CD4-positive, alpha-beta T cell treated with Interleukin-12 subunit alpha and Interleukin-12 subunit beta, for 1 hour (primary cell): ENCODE measurements around the gene USP6NL.

ENCODE experiments used
- DNase-seq: peaks from one replicate; pipeline ENCODE4 v3.0.0-alpha.2; 2020

USP6NL gene

DNA sequence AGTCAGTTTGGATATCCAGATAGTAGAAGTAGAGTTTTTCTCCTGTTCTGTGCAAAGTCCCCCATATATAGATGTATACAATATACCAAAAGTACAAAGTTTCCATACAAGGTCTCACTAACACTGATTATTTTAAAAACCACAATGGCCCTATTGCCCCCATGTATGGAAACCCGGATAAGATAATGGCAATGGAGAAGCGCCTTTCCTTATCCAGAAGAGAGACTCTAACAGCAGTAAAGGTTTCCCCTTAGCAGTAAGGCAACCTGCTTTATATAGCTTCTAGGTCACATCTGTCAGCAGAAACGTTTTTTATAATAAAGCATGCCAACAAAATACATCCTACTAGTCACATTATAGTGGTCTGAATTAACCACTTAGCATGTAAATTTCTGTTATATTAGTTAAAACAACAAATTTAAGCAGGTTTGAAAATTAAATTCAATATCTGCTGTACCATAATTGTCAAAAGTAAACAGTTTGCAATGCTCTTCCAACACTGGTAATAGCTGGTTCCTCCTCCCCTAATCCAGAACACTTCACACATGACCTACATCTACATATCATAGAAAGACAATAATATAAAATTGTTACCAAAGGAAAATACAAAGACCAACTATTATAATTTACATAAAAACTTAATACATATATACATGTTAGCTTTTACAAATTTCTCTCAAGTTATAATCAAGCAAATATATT is 22.4 kb downstream of the USP6NL start:
- no peak for DNase-seq

DNA sequence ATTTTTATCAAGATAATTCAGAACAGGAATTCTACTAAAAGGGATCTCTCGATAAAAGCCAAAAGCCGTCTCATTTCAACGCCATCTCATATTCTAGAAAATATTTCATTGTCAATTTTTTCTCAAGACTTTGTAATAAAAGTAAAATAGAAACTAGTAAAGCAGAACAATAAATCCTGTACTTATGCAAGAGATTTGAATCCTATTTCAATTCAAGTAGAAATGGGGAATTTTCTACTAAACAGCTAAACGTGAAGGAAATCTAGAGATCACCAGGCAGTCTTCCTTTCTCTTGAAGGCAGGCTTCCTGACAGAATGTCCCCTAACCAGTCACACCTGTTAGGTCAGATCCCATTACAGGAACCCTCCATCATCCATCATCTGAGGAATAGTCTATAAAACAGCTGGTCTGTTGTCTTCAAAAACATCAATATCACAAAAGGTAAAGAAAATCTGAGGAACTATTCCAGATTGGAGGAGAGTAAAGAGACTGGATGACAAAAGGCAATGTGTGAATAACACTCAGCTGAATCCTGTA is 23.7 kb downstream of the USP6NL start:
- DNase-seq: no peak

- DNase-seq: no peak
These were observed 25.3 kb downstream of the USP6NL start for GRCh38 chr10:11586170-11586569.

GRCh38 chr10:11581213-11581612 is 30.2 kb downstream of the USP6NL start:
- DNase-seq: no peak

DNA sequence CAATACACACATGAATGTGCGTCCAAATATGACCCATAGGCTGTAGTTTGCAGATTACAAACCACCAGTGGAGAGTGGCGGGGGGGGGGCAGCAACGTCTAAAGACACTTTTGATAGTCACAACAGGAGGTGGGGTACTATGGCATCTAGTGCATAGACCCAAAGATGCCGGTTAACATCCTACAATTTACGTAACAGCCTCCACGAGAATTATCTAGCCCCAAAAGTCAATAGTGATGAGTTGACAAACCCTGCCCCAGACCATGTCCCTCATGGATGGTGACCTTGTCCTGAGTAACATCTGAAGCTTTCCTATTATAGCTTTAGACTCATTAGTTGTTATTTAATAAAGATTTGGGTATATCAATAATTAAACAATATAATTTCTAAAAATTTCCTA is 31.6 kb downstream of the USP6NL start:
- no peak for DNase-seq

DNA sequence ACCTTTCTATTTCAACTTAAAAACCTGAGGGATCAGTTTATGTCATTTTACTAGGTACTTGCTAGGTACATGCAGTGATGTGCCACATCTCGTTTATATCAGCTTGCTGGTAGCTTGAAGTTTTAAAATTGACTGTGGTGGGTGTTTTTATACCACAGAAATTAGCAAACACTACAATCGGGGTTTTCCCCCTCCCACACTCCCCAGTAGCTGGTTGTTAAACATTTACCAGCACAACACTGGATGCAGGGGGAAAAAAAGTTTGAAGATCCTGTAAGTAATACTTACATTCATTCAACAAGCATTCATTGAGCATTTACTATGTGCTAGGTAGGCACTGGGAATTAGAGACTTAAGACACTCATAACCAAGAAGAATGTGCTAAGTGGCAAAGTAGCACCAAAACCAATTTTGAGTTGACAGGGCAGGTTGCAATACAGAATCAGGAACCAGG is 32.6 kb downstream of the USP6NL start:
- no peak for DNase-seq

DNA sequence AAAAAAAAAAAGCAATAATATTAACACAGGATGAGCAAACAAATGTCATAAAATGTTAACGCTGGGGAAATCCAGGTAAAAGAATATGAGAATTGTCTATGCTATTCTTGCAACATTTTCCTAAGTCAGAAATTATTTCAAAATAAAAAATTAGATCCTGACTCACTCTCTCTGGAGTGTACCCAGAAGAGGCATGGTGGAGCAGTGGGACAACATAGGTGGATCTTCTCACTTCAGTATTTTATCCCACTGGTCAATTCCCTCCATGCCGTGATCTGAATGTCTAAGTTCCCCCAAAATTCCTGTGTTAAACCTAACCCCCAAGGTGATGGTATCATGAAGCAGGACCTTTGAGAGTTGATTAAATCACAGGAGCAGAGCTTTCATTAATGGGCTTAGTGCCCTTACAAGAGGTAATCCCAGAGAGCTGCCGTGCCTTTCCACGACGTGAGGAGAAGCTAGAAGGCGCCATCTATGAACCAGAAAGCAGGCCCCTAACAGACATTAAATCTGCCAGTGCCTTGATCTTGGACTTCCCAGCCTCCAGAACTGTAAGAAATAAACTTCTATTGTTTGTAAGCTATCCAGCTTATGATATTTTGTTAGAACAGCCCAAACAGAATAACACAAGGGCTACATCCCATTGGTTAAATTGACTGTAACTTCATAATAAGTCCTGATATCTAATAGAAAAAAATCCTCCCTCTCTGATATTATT is 35.2 kb downstream of the USP6NL start:
- DNase-seq: no peak

DNA sequence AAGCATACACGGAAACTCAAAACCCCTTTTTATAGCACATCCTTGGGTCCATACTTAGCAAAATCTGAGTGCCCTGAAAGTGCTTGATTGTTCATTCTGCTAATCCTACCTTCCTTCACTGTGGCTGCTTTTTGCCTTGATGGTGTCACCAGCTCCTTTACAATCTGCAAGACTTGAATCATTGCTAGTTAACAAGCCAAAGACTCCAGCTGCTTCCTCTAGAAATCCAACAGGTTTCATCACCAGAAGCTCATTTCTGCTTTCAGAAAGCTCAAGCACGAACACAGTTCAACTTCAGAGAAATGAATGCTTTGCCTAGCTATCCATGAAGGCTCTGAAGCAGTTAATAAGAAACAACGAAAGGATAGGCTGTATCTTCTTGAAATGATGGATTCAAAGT is 38.0 kb downstream of the USP6NL start:
- no peak for DNase-seq

- DNase-seq: no peak
These were observed 40.7 kb downstream of the USP6NL start for GRCh38 chr10:11570751-11571150.

GRCh38 chr10:11569471-11569870 is 42.0 kb downstream of the USP6NL start:
- DNase-seq: no peak

DNA sequence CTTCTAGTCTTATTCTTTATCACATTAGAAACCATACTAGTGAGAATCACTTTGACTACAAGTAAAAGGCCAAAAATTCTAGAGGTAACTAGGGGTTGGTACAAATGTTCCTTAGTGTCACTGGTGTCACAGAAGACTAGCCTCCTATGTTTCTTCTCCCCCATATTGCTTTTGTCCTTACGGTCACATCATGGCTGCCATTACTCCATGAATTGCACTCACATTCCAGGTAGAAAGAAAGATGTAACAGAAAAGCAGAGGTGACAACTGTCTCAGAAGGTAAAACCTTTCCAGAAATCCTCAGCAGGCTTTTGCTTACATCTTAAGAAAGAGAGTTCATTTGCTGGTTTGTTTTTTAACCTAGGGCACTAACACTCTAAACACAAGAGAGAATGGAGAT is 42.9 kb downstream of the USP6NL start:
- no peak for DNase-seq

GRCh38 chr10:11564741-11565140 is 46.7 kb downstream of the USP6NL start:
- DNase-seq: no peak

DNA sequence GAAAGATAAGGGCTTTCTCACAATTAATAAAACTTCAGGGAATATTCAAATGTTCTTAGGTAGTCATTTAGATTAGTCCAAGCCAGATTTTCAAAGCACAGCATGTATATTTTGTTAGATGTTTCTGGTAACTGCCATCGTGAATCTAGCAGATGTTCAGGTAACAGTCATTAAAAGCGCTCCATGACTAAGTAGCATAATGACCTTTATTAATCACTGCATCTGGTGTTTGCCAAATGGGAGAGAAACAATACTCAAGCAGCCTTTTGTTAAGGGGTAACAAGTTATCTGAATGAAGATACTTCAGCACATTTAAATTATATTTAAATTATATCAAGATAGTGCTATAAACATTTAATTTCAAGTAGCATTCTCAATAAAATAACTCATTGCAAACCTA is 47.5 kb downstream of the USP6NL start:
- no peak for DNase-seq

- no peak for DNase-seq
These were observed 48.6 kb downstream of the USP6NL start for GRCh38 chr10:11562888-11563287.

GRCh38 chr10:11560076-11560709 is 51.3 kb downstream of the USP6NL start:
- no peak for DNase-seq

GRCh38 chr10:11557967-11558366 is 53.5 kb downstream of the USP6NL start:
- no peak for DNase-seq

DNA sequence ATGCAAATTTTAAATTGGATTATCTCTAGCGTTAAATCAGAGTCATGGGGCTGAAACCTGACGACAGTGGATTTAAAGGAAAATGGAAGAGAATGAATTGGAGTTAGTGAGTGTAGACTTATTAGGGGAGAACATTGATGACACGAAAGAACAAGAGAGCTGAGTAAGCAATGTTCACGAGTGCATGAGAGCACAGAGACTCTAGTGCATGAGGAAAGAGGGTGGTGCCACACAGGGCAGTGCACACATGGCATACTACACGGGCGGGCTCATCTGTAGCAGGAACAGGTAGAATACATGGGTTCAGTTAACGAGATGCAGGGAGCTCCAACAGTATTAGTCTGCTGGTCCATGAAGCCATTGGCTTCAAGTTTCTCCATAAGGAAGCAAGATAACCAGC is 53.9 kb downstream of the USP6NL start:
- no peak for DNase-seq

GRCh38 chr10:11555556-11555955 is 55.9 kb downstream of the USP6NL start:
- no peak for DNase-seq

DNA sequence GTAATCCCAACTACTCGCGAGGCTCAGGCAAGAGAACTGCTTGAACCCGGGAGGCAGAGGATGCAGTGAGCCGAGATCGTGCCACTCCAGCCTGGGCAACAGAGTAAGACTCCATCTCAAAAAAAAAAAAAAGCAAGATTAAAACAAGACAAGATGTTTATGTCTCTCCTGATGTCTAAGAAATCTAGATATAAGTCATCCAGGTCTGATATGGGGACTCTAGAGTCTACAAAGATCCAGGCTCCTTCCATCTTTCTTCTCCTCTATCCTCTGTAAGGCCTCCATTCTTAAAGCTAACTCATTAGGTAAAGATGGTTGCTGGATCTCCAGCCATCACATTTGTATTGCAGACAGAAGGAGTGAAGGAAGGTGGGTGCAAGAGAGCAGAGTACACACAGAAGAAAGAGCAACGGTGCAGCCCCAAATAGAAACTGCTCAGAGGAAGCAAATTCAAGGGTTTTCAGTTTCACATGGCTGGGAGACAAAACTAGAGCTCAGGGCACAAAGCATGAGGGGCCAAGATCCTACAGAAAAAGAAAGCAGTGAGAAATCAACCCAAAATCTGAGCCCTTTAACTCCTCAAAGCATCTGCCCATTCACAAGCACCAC is 57.6 kb downstream of the USP6NL start:
- DNase-seq: no peak

DNA sequence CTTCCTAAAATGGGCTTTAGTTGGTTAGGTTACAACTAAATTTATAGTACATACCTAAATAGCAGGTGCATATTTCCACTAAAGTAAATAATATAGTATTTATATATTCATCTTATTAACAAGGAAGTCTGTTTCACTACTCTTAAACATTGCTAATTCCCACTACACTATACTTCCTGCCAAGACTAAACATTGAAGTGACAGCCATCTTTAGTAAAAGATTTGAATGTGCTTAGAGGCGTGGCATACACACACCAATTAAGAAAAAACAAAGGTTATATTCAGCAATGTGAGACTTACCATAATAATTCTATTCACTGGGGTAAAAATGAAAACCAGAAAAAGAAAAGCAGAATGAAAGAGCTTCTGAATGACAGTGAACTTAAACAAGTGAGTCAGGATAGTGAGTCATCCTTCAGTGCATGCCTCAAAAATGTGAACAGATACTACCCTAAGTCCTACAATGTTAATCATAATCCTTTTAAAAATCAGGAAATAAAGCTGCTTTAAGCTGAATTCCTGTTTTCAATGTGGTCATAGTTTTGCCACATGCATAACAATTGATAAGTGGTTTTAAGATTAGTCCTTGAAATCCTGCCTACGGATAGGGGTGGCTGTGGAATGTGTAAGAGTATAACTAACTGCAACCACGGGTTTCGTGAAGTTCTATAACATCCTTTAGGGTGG is 59.4 kb downstream of the USP6NL start:
- no peak for DNase-seq

- DNase-seq: no peak
These were observed 60.3 kb downstream of the USP6NL start for GRCh38 chr10:11551104-11551503.

GRCh38 chr10:11548768-11549099 is 62.7 kb downstream of the USP6NL start:
- DNase-seq: no peak
